Measurements from ENCODE around the gene UNC45B.

UNC45B gene

GRCh38 chr17:35129973-35130351 lies 17.7 kb upstream of the UNC45B start:
- Histone ChIP-seq H3K36me3 (ENCODE audit: insufficient read depth) (no peaks in the 10 kb centered on the region; the same call in 1 of the 2 replicates), H3K4me3 (IDR thresholded peaks at IDR 0.05; ENCODE audit: insufficient read depth, low read depth, low read length) (no peak overlapping the region), H3K4me2 (no peak overlapping the region), H3K4me1 (ENCODE audit: low read depth, poor library complexity, severe bottlenecking) (peaks cover 15% of the 10 kb centered on the region), H3K9ac (no peak overlapping the region), H2AFZ (ENCODE audit: low read depth) (no peak overlapping the region), H3K27me3 (ENCODE audit: insufficient read depth, low read depth) (no peaks in the 10 kb centered on the region), H3K79me2 (ENCODE audit: insufficient read depth, low read depth) (no peaks in the 10 kb centered on the region), H3K27ac (no peak overlapping the region), H4K20me1 (ENCODE audit: insufficient read depth) (no peaks in the 10 kb centered on the region)
- TF ChIP-seq, protein P1, sequence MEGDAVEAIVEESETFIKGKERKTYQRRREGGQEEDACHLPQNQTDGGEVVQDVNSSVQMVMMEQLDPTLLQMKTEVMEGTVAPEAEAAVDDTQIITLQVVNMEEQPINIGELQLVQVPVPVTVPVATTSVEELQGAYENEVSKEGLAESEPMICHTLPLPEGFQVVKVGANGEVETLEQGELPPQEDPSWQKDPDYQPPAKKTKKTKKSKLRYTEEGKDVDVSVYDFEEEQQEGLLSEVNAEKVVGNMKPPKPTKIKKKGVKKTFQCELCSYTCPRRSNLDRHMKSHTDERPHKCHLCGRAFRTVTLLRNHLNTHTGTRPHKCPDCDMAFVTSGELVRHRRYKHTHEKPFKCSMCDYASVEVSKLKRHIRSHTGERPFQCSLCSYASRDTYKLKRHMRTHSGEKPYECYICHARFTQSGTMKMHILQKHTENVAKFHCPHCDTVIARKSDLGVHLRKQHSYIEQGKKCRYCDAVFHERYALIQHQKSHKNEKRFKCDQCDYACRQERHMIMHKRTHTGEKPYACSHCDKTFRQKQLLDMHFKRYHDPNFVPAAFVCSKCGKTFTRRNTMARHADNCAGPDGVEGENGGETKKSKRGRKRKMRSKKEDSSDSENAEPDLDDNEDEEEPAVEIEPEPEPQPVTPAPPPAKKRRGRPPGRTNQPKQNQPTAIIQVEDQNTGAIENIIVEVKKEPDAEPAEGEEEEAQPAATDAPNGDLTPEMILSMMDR (conservative IDR thresholded peaks at IDR 0.05; ENCODE audit: low read depth, low read length) = no peak

DNA sequence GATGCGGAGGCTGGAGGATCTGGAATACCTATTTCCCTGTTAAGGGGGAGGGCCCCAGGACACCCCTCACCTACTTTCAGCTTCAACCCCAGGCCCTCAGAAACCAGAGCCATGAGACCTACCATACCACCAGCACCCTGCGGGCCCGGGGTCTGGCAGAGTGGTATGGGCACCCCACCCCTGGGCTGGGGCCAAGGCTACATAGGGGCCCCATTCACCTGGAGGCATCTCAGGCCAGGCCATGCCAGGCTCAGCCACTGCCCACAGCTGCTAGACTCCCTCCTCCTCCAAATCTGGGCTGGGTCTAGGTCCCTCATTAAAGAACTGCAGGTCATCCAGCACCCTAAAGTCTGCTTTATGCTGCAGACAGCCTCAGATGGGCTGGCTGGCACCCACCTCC lies 17.2 kb upstream of the UNC45B start:
- no peak overlapping the region for H3K4me2 ChIP-seq

GRCh38 chr17:35132099-35132498 lies 15.5 kb upstream of the UNC45B start:
- TF ChIP-seq, protein P1 (conservative IDR thresholded peaks at IDR 0.05; ENCODE audit: low read depth, low read length) = no peak
- Histone ChIP-seq H3K27me3 (ENCODE audit: insufficient read depth, low read depth) (no peaks in the 10 kb centered on the region), H3K79me2 (ENCODE audit: insufficient read depth, low read depth) (no peaks in the 10 kb centered on the region), H2AFZ (ENCODE audit: low read depth) (no peak overlapping the region), H3K9ac (no peak overlapping the region), H3K4me2 (no peak overlapping the region), H3K36me3 (ENCODE audit: insufficient read depth) (peaks cover 3% of the 10 kb centered on the region; the same call in 1 of the 2 replicates), H3K27ac (no peak overlapping the region), H3K4me3 (IDR thresholded peaks at IDR 0.05; ENCODE audit: insufficient read depth, low read depth, low read length) (no peak overlapping the region), H4K20me1 (ENCODE audit: insufficient read depth) (no peaks in the 10 kb centered on the region), H3K4me1 (ENCODE audit: low read depth, poor library complexity, severe bottlenecking) (no peaks in the 10 kb centered on the region)

More for the DNA sequence above, 17.2 kb upstream of the UNC45B start:
- H2AFZ ChIP-seq (ENCODE audit: low read depth) = no peak overlapping the region
- no peaks in the 10 kb centered on the region for H4K20me1 ChIP-seq (ENCODE audit: insufficient read depth)
- no peak overlapping the region for H3K9ac ChIP-seq
- H3K27ac ChIP-seq = no peak overlapping the region
- TF ChIP-seq, protein P1 (conservative IDR thresholded peaks at IDR 0.05; ENCODE audit: low read depth, low read length) = no peak
- H3K4me3 ChIP-seq (IDR thresholded peaks at IDR 0.05; ENCODE audit: insufficient read depth, low read depth, low read length) = no peak overlapping the region
- H3K27me3 ChIP-seq (ENCODE audit: insufficient read depth, low read depth) = no peaks in the 10 kb centered on the region
- no peaks in the 10 kb centered on the region; the same call in 1 of the 2 replicates for H3K36me3 ChIP-seq (ENCODE audit: insufficient read depth)
- H3K4me1 ChIP-seq (ENCODE audit: low read depth, poor library complexity, severe bottlenecking) = peaks cover 15% of the 10 kb centered on the region
- H3K79me2 ChIP-seq (ENCODE audit: insufficient read depth, low read depth) = no peaks in the 10 kb centered on the region

- Histone ChIP-seq H3K36me3 (ENCODE audit: insufficient read depth) (peaks cover 6% of the 10 kb centered on the region; the same call in 1 of the 2 replicates), H3K27me3 (ENCODE audit: insufficient read depth, low read depth) (no peaks in the 10 kb centered on the region), H3K27ac (no peak overlapping the region), H3K4me3 (IDR thresholded peaks at IDR 0.05; ENCODE audit: insufficient read depth, low read depth, low read length) (no peak overlapping the region), H3K9ac (no peak overlapping the region), H4K20me1 (ENCODE audit: insufficient read depth) (no peaks in the 10 kb centered on the region), H3K4me2 (no peak overlapping the region), H2AFZ (ENCODE audit: low read depth) (no peak overlapping the region), H3K79me2 (ENCODE audit: insufficient read depth, low read depth) (no peaks in the 10 kb centered on the region), H3K4me1 (ENCODE audit: low read depth, poor library complexity, severe bottlenecking) (no peaks in the 10 kb centered on the region)
- TF ChIP-seq, protein P1 (conservative IDR thresholded peaks at IDR 0.05; ENCODE audit: low read depth, low read length) = no peak
Observed at GRCh38 chr17:35132816-35133550, 14.6 kb upstream of the UNC45B start.
